Brain microvascular endothelial cell (primary cell): ENCODE data around the gene PKHD1.

Experiments
- DNase-seq: peaks from one replicate; pipeline ENCODE4 v3.0.0-alpha.2; 2020
- H3K27ac ChIP-seq: fragments of 250-450 bp; sonication (Bioruptor Pico); 2 replicates; pipeline ENCODE4 v1.5.1; 2020; ENCODE audit warnings: mild to moderate bottlenecking, moderate library complexity
- H3K27me3 ChIP-seq: fragments of 250-450 bp; sonication (Bioruptor Pico); replicated peaks from 2 replicates; pipeline ENCODE4 v1.5.1; 2020; ENCODE audit warnings: mild to moderate bottlenecking
- H3K36me3 ChIP-seq: fragments of 250-450 bp; sonication (Bioruptor Pico); replicated peaks from 2 replicates; pipeline ENCODE4 v1.5.1; 2020; ENCODE audit warnings: mild to moderate bottlenecking
- H3K4me3 ChIP-seq: 2 replicates; pipeline ENCODE4 v1.5.1; 2011; ENCODE audit warnings: low read depth, mild to moderate bottlenecking, control low read depth, low read length, moderate library complexity
- CTCF ChIP-seq: IDR thresholded peaks from 2 replicates; pipeline ENCODE4 v1.5.1; 2011; ENCODE audit warnings: low read depth, mild to moderate bottlenecking, moderate library complexity, low read length, control low read depth, inconsistent platforms; ENCODE audit errors: missing control alignments
- in situ Hi-C: cut with HindIII; loops from 2 replicates; pipeline ENCODE4 v1.10.0; 2017; ENCODE audit warnings: low sequenced_read_pairs, low pct_ligation_motif_present

The PKHD1 gene

GRCh38 chr6:51892339-51892738, 195.1 kb downstream of the PKHD1 start:
- H3K27me3 ChIP-seq, result no peaks in the 10 kb centered on the region
- DNase-seq, result no peak
- no peak for TF ChIP-seq CTCF
- no peak overlapping the region for H3K4me3 ChIP-seq
- in situ Hi-C loops, result no loop called here
- no peaks in the 10 kb centered on the region for H3K36me3 ChIP-seq
- no peak overlapping the region for H3K27ac ChIP-seq

- no peak for TF ChIP-seq CTCF
- no peak overlapping the region for H3K4me3 ChIP-seq
- in situ Hi-C loops, result no loop called here
These were observed 195.6 kb downstream of the PKHD1 start for GRCh38 chr6:51891784-51892183.

GRCh38 chr6:51887859-51888258, 199.6 kb downstream of the PKHD1 start:
- in situ Hi-C loops, result no loop called here
- H3K4me3 ChIP-seq, result no peak overlapping the region
- DNase-seq, result no peak
- H3K27ac ChIP-seq, result no peak overlapping the region
- no peaks in the 10 kb centered on the region for H3K36me3 ChIP-seq
- H3K27me3 ChIP-seq, result no peaks in the 10 kb centered on the region
- TF ChIP-seq CTCF, result no peak

More at GRCh38 chr6:51891784-51892183, 195.6 kb downstream of the PKHD1 start:
- H3K36me3 ChIP-seq, result no peaks in the 10 kb centered on the region
- H3K27ac ChIP-seq, result no peak overlapping the region
- DNase-seq, result no peak
- H3K27me3 ChIP-seq, result no peaks in the 10 kb centered on the region

- no peak overlapping the region for H3K4me3 ChIP-seq
- no peaks in the 10 kb centered on the region for H3K36me3 ChIP-seq
- in situ Hi-C loops, result no loop called here
- no peak for TF ChIP-seq CTCF
- H3K27me3 ChIP-seq, result no peaks in the 10 kb centered on the region
- DNase-seq, result no peak
- no peak overlapping the region for H3K27ac ChIP-seq
These were observed 201.5 kb downstream of the PKHD1 start for GRCh38 chr6:51885957-51886356.

GRCh38 chr6:51868591-51869355, 218.6 kb downstream of the PKHD1 start:
- in situ Hi-C loops, result no loop called here
- TF ChIP-seq CTCF, result no peak
- H3K27me3 ChIP-seq, result no peaks in the 10 kb centered on the region
- H3K27ac ChIP-seq, result no peak overlapping the region
- no peak overlapping the region for H3K4me3 ChIP-seq
- H3K36me3 ChIP-seq, result no peaks in the 10 kb centered on the region
- DNase-seq, result no peak

GRCh38 chr6:51866867-51867266, 220.5 kb downstream of the PKHD1 start:
- in situ Hi-C loops, result no loop called here
- no peaks in the 10 kb centered on the region for H3K27me3 ChIP-seq
- no peak for TF ChIP-seq CTCF
- H3K36me3 ChIP-seq, result no peaks in the 10 kb centered on the region
- H3K4me3 ChIP-seq, result no peak overlapping the region
- no peak overlapping the region for H3K27ac ChIP-seq
- no peak for DNase-seq
